ENCODE data around the gene ELK4. TPM values are rescaled to one million over a fixed set of nuclear protein-coding genes. Genes with fewer than 3 reads are reported as not detected.

The ELK4 gene
- total and polyA plus RNA-seq, 2 of the 13 experiments (the other 11 are each of a cell fraction or from before 2014, with no cell fraction given): 8.3 to 13.1 TPM

GRCh38 chr1:205591522-205592351 lies 40.1 kb downstream of the ELK4 start (continued):
- TF ChIP-seq ZNF407 (CRISPR knock-in tag; IDR thresholded peaks at IDR 0.05; ENCODE audit: not compliant biosample characterization) (no peak), SUZ12 (IDR thresholded peaks at IDR 0.05; ENCODE audit: low read depth, low read length) (no peak), FOXM1 (CRISPR knock-in tag; IDR thresholded peaks at IDR 0.05) (no peak), ARNTL (CRISPR knock-in tag; IDR thresholded peaks at IDR 0.05) (no peak), ZKSCAN8 (CRISPR knock-in tag; IDR thresholded peaks at IDR 0.05; ENCODE audit: borderline replicate concordance) (0 out of 2 replicates have a peak, but pooled peaks have one; percentile 52), GPBP1L1 (CRISPR knock-in tag; IDR thresholded peaks at IDR 0.05) (no peak), ZNF781 (CRISPR knock-in tag; IDR thresholded peaks at IDR 0.05; ENCODE audit: borderline replicate concordance, not compliant biosample characterization) (peak; percentile 42), AGO2 (optimal IDR thresholded peaks at IDR 0.05; ENCODE audit: low read depth, low read length) (peak; percentile 84), ETV5 (CRISPR knock-in tag; IDR thresholded peaks at IDR 0.05; ENCODE audit: borderline replicate concordance) (peak; percentile 49; the same call in 1 of the 2 replicates), ZNF136 (CRISPR knock-in tag; IDR thresholded peaks at IDR 0.05; ENCODE audit: low read depth) (no peak), GZF1 (CRISPR knock-in tag; IDR thresholded peaks at IDR 0.05) (no peak), ARNT2 (CRISPR knock-in tag; IDR thresholded peaks at IDR 0.05; ENCODE audit: low read depth) (no peak), TCF12 (IDR thresholded peaks at IDR 0.05) (no peak), TCF12 (CRISPR knock-in tag; IDR thresholded peaks at IDR 0.05) (no peak)
- TF ChIP-seq, protein P1, sequence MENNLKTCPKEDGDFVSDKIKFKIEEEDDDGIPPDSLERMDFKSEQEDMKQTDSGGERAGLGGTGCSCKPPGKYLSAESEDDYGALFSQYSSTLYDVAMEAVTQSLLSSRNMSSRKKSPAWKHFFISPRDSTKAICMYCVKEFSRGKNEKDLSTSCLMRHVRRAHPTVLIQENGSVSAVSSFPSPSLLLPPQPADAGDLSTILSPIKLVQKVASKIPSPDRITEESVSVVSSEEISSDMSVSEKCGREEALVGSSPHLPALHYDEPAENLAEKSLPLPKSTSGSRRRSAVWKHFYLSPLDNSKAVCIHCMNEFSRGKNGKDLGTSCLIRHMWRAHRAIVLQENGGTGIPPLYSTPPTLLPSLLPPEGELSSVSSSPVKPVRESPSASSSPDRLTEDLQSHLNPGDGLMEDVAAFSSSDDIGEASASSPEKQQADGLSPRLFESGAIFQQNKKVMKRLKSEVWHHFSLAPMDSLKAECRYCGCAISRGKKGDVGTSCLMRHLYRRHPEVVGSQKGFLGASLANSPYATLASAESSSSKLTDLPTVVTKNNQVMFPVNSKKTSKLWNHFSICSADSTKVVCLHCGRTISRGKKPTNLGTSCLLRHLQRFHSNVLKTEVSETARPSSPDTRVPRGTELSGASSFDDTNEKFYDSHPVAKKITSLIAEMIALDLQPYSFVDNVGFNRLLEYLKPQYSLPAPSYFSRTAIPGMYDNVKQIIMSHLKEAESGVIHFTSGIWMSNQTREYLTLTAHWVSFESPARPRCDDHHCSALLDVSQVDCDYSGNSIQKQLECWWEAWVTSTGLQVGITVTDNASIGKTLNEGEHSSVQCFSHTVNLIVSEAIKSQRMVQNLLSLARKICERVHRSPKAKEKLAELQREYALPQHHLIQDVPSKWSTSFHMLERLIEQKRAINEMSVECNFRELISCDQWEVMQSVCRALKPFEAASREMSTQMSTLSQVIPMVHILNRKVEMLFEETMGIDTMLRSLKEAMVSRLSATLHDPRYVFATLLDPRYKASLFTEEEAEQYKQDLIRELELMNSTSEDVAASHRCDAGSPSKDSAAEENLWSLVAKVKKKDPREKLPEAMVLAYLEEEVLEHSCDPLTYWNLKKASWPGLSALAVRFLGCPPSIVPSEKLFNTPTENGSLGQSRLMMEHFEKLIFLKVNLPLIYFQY (CRISPR knock-in tag; IDR thresholded peaks at IDR 0.05; ENCODE audit: borderline replicate concordance): 0 out of 2 replicates have a peak, but pooled peaks have one; percentile 40
